HepG2 (cell line): ENCODE data around the gene ZC3H15. TPM values are rescaled to one million over a fixed set of nuclear protein-coding genes. Genes with fewer than 3 reads are reported as not detected.

Experiments used
- ATF7 ChIP-seq, 2 experiments: fragments of 450-650 bp in 1 of 2; sonication (generic) in 1 of 2; formaldehyde crosslinking in 1 of 2; IDR thresholded peaks; 2 replicates each; pipeline versions ENCODE4 v1.4.0 to v1.6.1; 2016 to 2020; ENCODE audit warnings: antibody characterized with exemption in 1 of 2, mild to moderate bottlenecking in 1 of 2, missing genetic modification reagents in 1 of 2
- DMAP1 ChIP-seq: IDR thresholded peaks from 2 replicates; pipeline ENCODE4 v1.6.1; 2016
- HES4 ChIP-seq: sonication (generic); formaldehyde crosslinking; IDR thresholded peaks from 2 replicates; pipeline ENCODE4 v1.9.0; 2021; ENCODE audit warnings: mild to moderate bottlenecking, missing genetic modification reagents, borderline replicate concordance
- MXD4 ChIP-seq: IDR thresholded peaks from 2 replicates; pipeline ENCODE4 v1.6.1; 2016; ENCODE audit warnings: mild to moderate bottlenecking, missing biosample characterization, missing genetic modification reagents
- NPAS2 ChIP-seq: sonication (generic); formaldehyde crosslinking; IDR thresholded peaks from 2 replicates; pipeline ENCODE4 v1.8.0; 2022; ENCODE audit warnings: mild to moderate bottlenecking, missing genetic modification reagents, borderline replicate concordance
- PHF21A ChIP-seq: sonication (generic); formaldehyde crosslinking; IDR thresholded peaks from 2 replicates; pipeline ENCODE4 v1.5.0; 2020; ENCODE audit warnings: mild to moderate bottlenecking, missing genetic modification reagents
- POLR2AphosphoS2 ChIP-seq: IDR thresholded peaks from 2 replicates; pipeline ENCODE4 v1.6.1; 2011; ENCODE audit warnings: low read depth, low read length, improper control_type of control experiment
- SNAI1 ChIP-seq: sonication (generic); formaldehyde crosslinking; IDR thresholded peaks from 2 replicates; pipeline ENCODE4 v1.5.0; 2020; ENCODE audit warnings: mild to moderate bottlenecking, missing genetic modification reagents, borderline replicate concordance
- TAF15 ChIP-seq: fragments of 200-400 bp; formaldehyde crosslinking; IDR thresholded peaks from one replicate; pipeline ENCODE4 v1.6.1; 2018; ENCODE audit warnings: mild to moderate bottlenecking, low read depth, low read length; ENCODE audit not compliant: poor library complexity, severe bottlenecking
- TCF12 ChIP-seq, 2 experiments: fragments of 450-650 bp in 1 of 2; sonication (generic) in 1 of 2; formaldehyde crosslinking in 1 of 2; IDR thresholded peaks; 2 replicates each; pipeline versions ENCODE4 v1.6.1 to v1.8.0; 2017 to 2022; ENCODE audit warnings: antibody characterized with exemption in 1 of 2, mild to moderate bottlenecking in 1 of 2, missing genetic modification reagents in 1 of 2, moderate library complexity in 1 of 2
- U2AF2 ChIP-seq: fragments of 200-400 bp; formaldehyde crosslinking; IDR thresholded peaks from 2 replicates; pipeline ENCODE4 v1.6.1; 2017; ENCODE audit warnings: low read depth, mild to moderate bottlenecking, low read length
- ZBTB21 ChIP-seq: sonication (generic); formaldehyde crosslinking; IDR thresholded peaks from 2 replicates; pipeline ENCODE4 v1.4.0; 2020; ENCODE audit warnings: missing genetic modification reagents
- ZBTB7B ChIP-seq: sonication (generic); formaldehyde crosslinking; IDR thresholded peaks from 2 replicates; pipeline ENCODE4 v1.4.0; 2020; ENCODE audit warnings: missing genetic modification reagents
- ZKSCAN8 ChIP-seq: IDR thresholded peaks from 2 replicates; pipeline ENCODE4 v1.6.1; 2016; ENCODE audit warnings: borderline replicate concordance, missing genetic modification reagents, missing compliant biosample characterization
- ZNF232 ChIP-seq: sonication (generic); formaldehyde crosslinking; IDR thresholded peaks from 2 replicates; pipeline ENCODE4 v1.4.0; 2020; ENCODE audit warnings: missing genetic modification reagents, borderline replicate concordance
- ZNF253 ChIP-seq: sonication (generic); formaldehyde crosslinking; IDR thresholded peaks from 2 replicates; pipeline ENCODE4 v1.8.0; 2022; ENCODE audit warnings: mild to moderate bottlenecking, missing genetic modification reagents, borderline replicate concordance
- ZNF367 ChIP-seq: sonication (generic); formaldehyde crosslinking; IDR thresholded peaks from 2 replicates; pipeline ENCODE4 v1.4.0; 2020; ENCODE audit warnings: missing genetic modification reagents, borderline replicate concordance
- ZNF382 ChIP-seq: sonication (generic); formaldehyde crosslinking; IDR thresholded peaks from 2 replicates; pipeline ENCODE4 v1.5.0; 2020; ENCODE audit warnings: missing genetic modification reagents, mild to moderate bottlenecking, borderline replicate concordance
- ZNF749 ChIP-seq: sonication (generic); formaldehyde crosslinking; IDR thresholded peaks from 2 replicates; pipeline ENCODE4 v1.8.0; 2022; ENCODE audit warnings: mild to moderate bottlenecking, missing genetic modification reagents, moderate library complexity, borderline replicate concordance
- ZNF775 ChIP-seq: sonication (generic); formaldehyde crosslinking; IDR thresholded peaks from 2 replicates; pipeline ENCODE4 v1.4.0; 2020; ENCODE audit warnings: missing genetic modification reagents, mild to moderate bottlenecking, moderate library complexity, borderline replicate concordance
- ZNF781 ChIP-seq: sonication (generic); formaldehyde crosslinking; IDR thresholded peaks from 2 replicates; pipeline ENCODE4 v1.5.1; 2020; ENCODE audit warnings: borderline replicate concordance, mild to moderate bottlenecking, missing genetic modification reagents; ENCODE audit errors: not compliant biosample characterization
- ZNF839 ChIP-seq: sonication (generic); formaldehyde crosslinking; IDR thresholded peaks from 2 replicates; pipeline ENCODE4 v1.4.0; 2020; ENCODE audit warnings: missing genetic modification reagents, mild to moderate bottlenecking, borderline replicate concordance
- polyA plus RNA-seq, 8 experiments: library from polyadenylated mRNA; depleted of rRNA in 3 of 8; stranded (reverse) in 7 of 8; unstranded in 1 of 8; fragments of >200 nt; fragmentation: Illumina TruSeq in 4 of 8; extraction: Trizol in 4 of 8; gene quantifications; 2 replicates each; pipeline versions ENCODE4 v1.2.1 to v1.2.3, GENCODE V29; 2011 to 2016; ENCODE audit warnings: low read depth in 4 of 8, missing spikeins in 1 of 8, mixed read lengths in 1 of 8; ENCODE audit not compliant: insufficient read depth in 1 of 8
- total RNA-seq, 5 experiments: library from RNA; depleted of rRNA; stranded (reverse); fragments of >200 nt; fragmentation: Illumina TruSeq; extraction: Trizol; gene quantifications; 2 replicates each; pipeline ENCODE4 v1.2.3, GENCODE V29; 2016; ENCODE audit warnings: low read depth in 1 of 5
- TF ChIP-seq, protein P1 (sequence below): sonication (generic); formaldehyde crosslinking; IDR thresholded peaks from 2 replicates; pipeline ENCODE4 v1.8.1; 2023; ENCODE audit warnings: missing genetic modification reagents, mild to moderate bottlenecking, borderline replicate concordance
- TF ChIP-seq, protein P2 (sequence below): sonication (generic); formaldehyde crosslinking; IDR thresholded peaks from 2 replicates; pipeline ENCODE4 v1.5.0; 2020; ENCODE audit warnings: mild to moderate bottlenecking, missing genetic modification reagents
- TF ChIP-seq, protein P3 (sequence below): IDR thresholded peaks from 2 replicates; pipeline ENCODE4 v1.6.1; 2016; ENCODE audit warnings: low read depth, borderline replicate concordance

ZC3H15 gene
- total and polyA plus RNA-seq, 2 of the 13 experiments (the other 11 are each of a cell fraction or from before 2014, with no cell fraction given) = 84.6 to 168 TPM

DNA sequence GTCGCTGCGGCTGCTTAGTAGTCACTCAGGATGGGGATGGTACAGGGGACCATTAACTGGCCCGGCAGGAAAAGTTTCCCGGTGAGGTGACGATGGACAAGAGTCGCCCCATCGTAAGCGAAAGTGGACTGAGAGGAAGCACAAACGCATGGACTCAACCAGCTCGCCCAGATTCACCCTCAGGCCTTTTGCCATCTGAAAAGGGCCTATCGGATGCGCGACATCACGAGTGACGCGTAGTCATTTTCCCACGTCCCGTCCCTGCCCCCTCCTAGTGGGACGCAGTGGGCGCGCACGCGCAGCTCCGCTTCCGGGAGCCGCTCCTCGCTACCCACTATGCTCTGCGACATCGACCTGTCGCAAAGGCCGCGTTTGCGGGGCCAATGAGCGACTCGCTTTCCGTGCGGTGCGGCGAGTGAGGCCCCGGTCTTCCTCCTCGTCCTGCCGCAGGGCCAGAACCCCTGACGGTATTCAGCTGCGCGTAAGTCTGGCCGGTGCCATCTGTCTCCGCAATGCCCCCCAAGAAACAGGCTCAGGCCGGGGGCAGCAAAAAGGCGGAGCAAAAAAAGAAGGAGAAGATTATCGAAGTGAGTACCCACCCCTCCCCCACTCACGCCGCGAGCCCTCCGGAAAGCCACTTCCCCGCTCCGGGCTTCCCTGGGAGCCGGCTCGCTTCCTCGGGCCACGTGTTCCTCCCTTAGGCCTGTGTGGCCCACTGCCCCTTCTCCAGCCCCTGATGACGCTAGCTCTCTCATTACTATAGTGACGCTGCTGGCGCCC is at the start of gene ZC3H15 (continued):
- peak; percentile 95 for TF ChIP-seq ZNF367 (CRISPR knock-in tag)
- peak; percentile 93 for TF ChIP-seq ZBTB7B
- TF ChIP-seq, protein P1, sequence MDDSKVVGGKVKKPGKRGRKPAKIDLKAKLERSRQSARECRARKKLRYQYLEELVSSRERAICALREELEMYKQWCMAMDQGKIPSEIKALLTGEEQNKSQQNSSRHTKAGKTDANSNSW = peak; percentile 89; the same call in 1 of the 2 replicates
- no peak for TF ChIP-seq U2AF2
- TF ChIP-seq ZNF775 (CRISPR knock-in tag) = peak; percentile 16; the same call in 1 of the 2 replicates
- peak; percentile 39 for TF ChIP-seq ZKSCAN8 (CRISPR knock-in tag)
- TF ChIP-seq ZNF781 = no peak
- TF ChIP-seq, protein P2, sequence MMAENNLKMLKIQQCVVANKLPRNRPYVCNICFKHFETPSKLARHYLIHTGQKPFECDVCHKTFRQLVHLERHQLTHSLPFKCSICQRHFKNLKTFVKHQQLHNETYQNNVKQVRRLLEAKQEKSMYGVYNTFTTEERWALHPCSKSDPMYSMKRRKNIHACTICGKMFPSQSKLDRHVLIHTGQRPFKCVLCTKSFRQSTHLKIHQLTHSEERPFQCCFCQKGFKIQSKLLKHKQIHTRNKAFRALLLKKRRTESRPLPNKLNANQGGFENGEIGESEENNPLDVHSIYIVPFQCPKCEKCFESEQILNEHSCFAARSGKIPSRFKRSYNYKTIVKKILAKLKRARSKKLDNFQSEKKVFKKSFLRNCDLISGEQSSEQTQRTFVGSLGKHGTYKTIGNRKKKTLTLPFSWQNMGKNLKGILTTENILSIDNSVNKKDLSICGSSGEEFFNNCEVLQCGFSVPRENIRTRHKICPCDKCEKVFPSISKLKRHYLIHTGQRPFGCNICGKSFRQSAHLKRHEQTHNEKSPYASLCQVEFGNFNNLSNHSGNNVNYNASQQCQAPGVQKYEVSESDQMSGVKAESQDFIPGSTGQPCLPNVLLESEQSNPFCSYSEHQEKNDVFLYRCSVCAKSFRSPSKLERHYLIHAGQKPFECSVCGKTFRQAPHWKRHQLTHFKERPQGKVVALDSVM (CRISPR knock-in tag) = no peak; the same call in none of the 2 replicates
- TF ChIP-seq, protein P3, sequence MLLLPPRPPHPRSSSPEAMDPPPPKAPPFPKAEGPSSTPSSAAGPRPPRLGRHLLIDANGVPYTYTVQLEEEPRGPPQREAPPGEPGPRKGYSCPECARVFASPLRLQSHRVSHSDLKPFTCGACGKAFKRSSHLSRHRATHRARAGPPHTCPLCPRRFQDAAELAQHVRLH (CRISPR knock-in tag) = peak; percentile 85; the same call in 1 of the 2 replicates
- TF ChIP-seq TAF15 = peak; percentile 71
- no peak for TF ChIP-seq NPAS2 (CRISPR knock-in tag)
- TF ChIP-seq ZNF253 (CRISPR knock-in tag) = no peak
- TF ChIP-seq ZNF839 (CRISPR knock-in tag) = no peak
- TF ChIP-seq HES4 (CRISPR knock-in tag) = peak; percentile 88
- peak; percentile 42; the same call in 1 of the 2 replicates for TF ChIP-seq SNAI1
- TF ChIP-seq ZBTB21 = peak; percentile 48; the same call in 1 of the 2 replicates
- peak; percentile 100 for TF ChIP-seq DMAP1 (CRISPR knock-in tag)
- TF ChIP-seq ZNF382 = no peak
- peak; percentile 91; the same call in 1 of the 2 replicates for TF ChIP-seq ZNF232 (CRISPR knock-in tag)
- TF ChIP-seq PHF21A (CRISPR knock-in tag) = peak; percentile 88
- no peak for TF ChIP-seq TCF12 (IDR thresholded peaks at IDR 0.05)
- peak; percentile 41; the same call in 1 of the 2 replicates for TF ChIP-seq TCF12 (CRISPR knock-in tag; IDR thresholded peaks at IDR 0.05)
- TF ChIP-seq MXD4 (CRISPR knock-in tag) = peak; percentile 97
- peak; percentile 83; the same call in 1 of the 2 replicates for TF ChIP-seq ZNF749 (CRISPR knock-in tag)
- 0 out of 2 replicates have a peak, but pooled peaks have one; percentile 39 for TF ChIP-seq POLR2AphosphoS2
- TF ChIP-seq ATF7 (IDR thresholded peaks at IDR 0.05) = 0 out of 2 replicates have a peak, but pooled peaks have one; percentile 1
- TF ChIP-seq ATF7 (CRISPR knock-in tag; IDR thresholded peaks at IDR 0.05) = peak; percentile 82
